Kidney (tissue), 14 donors: ENCODE data around the gene ZNF710. TPM values are rescaled to one million over a fixed set of nuclear protein-coding genes. Genes with fewer than 3 reads are reported as not detected.

Experiments
- DNase-seq, 5 donors: peaks; one replicate each; pipeline ENCODE4 v3.0.0-alpha.2; 2013 to 2020
- FAIRE-seq: peaks from 2 replicates; lab custom pipeline; 2012; peaks lifted over from hg19 to GRCh38; lab: Jason Lieb, UNC
- H3K27ac ChIP-seq, 2 donors: one replicate each; pipeline ENCODE4 v1.7.0; 2013; ENCODE audit warnings: low read depth in 2 of 2, low read length in 2 of 2, inconsistent platforms in 1 of 2
- H3K27me3 ChIP-seq: one replicate; pipeline ENCODE4 v1.7.1; 2013; ENCODE audit warnings: low read length, inconsistent platforms; ENCODE audit not compliant: control insufficient read depth, insufficient read depth
- H3K36me3 ChIP-seq, 3 donors: one replicate each; pipeline versions ENCODE4 v1.7.0 to v1.7.1; 2013; ENCODE audit warnings: low read length in 3 of 3, control low read depth in 1 of 3, inconsistent platforms in 1 of 3; ENCODE audit not compliant: insufficient read depth in 3 of 3, control insufficient read depth in 2 of 3
- H3K4me1 ChIP-seq, 3 donors: one replicate each; pipeline versions ENCODE4 v1.7.0 to v1.7.1; 2013; ENCODE audit warnings: low read length in 3 of 3, inconsistent platforms in 1 of 3, low read depth in 1 of 3; ENCODE audit not compliant: control insufficient read depth in 2 of 3, insufficient read depth in 2 of 3
- H3K4me3 ChIP-seq, 3 donors: one replicate each; pipeline versions ENCODE4 v1.7.0 to v1.8.1; 2013; ENCODE audit warnings: low read length in 3 of 3, control low read depth in 1 of 3, inconsistent platforms in 1 of 3
- H3K9ac ChIP-seq, 3 donors: one replicate each; pipeline versions ENCODE4 v1.7.0 to v1.7.1; 2013; ENCODE audit warnings: low read length in 3 of 3, control low read depth in 1 of 3, inconsistent platforms in 1 of 3
- H3K9me3 ChIP-seq, 3 donors: one replicate each; pipeline versions ENCODE4 v1.7.0 to v1.7.1; 2013; ENCODE audit warnings: low read length in 3 of 3, control low read depth in 1 of 3, inconsistent platforms in 1 of 3; ENCODE audit not compliant: control insufficient read depth in 2 of 3, insufficient read depth in 1 of 3
- intact Hi-C: fragments of 100-400 bp; cut with DNase I; formaldehyde crosslinking; loops from one replicate; pipeline ENCODE4 v1.11.1; 2022
- polyA plus RNA-seq: library from polyadenylated mRNA; stranded (reverse); fragments of 350-450 nt; fragmentation: Illumina TruSeq; extraction: RNeasy Lipid Tissue Mini Kit (QIAGEN cat#74804); gene quantifications from one replicate; pipeline ENCODE4 v1.2.3, GENCODE V29; 2014; ENCODE audit warnings: low read depth, low replicate concordance; ENCODE audit not compliant: insufficient read depth
- total RNA-seq: library from RNA; stranded (reverse); fragmentation: NEBNext Ultra II Directional; extraction: Animal tissue kit (Norgen Biotek cat#: 25700); gene quantifications from one replicate; pipeline ENCODE4 v1.2.1, GENCODE V29; 2021
- TF ChIP-seq, protein P1 (sequence below): IDR thresholded peaks from 3 replicates; pipeline ENCODE4 v1.5.1; 2012; ENCODE audit warnings: mild to moderate bottlenecking, moderate library complexity, borderline replicate concordance; ENCODE audit not compliant: insufficient read depth; ENCODE audit errors: extremely low read depth
- donor health status: control.
- donor health status: control.
- donor health status: control.
- donor health status: control.
- donor health status: control.
- donor health status: DM: yes; HTN: yes; CAD: no.
- donor health status: Normal renal cell carcinoma (clear cell type).

ZNF710 gene
- total and polyA plus RNA-seq, 2 donors from 2014 or later: 11.0 to 17.0 TPM

DNA sequence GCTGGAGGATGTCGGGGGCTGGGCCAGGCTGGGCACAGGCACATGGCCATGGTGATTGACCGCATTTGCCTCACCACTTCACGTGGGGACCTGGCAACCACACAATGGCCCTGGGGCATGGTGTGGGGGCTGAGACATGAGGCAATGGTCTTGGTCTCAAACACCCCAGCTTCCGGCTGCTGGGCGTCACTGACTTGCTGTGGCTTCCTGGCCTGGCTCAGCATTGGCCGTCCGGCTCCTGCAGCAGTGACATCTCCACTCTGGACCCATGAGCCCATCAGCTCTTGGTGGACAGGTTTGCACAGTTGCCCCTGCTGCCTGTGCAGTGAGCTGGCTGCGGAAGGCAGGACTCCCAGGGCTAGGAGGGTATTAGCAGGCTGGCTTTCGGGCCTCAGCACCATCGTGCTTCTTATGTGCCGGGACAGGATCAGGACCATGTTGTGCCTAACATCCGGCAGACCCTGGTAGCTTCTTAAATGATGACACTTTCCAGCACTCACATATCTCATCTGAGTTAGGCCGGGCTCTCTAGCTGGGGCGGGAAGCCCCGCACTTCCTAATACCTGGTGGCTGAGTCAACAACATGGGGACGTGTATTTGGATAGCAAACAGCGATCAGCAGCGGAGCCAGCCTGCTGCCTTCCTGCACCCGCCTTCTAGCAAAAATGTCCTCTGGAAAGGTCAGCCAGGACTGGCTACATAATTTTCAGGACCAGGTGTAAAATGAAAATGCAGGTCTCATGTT lies 34.1 kb downstream of the ZNF710 start:
- TF ChIP-seq, protein P1, sequence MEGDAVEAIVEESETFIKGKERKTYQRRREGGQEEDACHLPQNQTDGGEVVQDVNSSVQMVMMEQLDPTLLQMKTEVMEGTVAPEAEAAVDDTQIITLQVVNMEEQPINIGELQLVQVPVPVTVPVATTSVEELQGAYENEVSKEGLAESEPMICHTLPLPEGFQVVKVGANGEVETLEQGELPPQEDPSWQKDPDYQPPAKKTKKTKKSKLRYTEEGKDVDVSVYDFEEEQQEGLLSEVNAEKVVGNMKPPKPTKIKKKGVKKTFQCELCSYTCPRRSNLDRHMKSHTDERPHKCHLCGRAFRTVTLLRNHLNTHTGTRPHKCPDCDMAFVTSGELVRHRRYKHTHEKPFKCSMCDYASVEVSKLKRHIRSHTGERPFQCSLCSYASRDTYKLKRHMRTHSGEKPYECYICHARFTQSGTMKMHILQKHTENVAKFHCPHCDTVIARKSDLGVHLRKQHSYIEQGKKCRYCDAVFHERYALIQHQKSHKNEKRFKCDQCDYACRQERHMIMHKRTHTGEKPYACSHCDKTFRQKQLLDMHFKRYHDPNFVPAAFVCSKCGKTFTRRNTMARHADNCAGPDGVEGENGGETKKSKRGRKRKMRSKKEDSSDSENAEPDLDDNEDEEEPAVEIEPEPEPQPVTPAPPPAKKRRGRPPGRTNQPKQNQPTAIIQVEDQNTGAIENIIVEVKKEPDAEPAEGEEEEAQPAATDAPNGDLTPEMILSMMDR: no peak
- Histone ChIP-seq H3K27ac (peak overlapping the region; percentile 29 to 71), H3K9ac (peak overlapping the region in 1 of 3 donors; percentile 34), H3K27me3 (no peaks in the 10 kb centered on the region), H3K4me1 (peaks cover 0 to 39% (median 22%) of the 10 kb centered on the region in 3 donors), H3K36me3 (no peaks in the 10 kb centered on the region), H3K9me3 (no peaks in the 10 kb centered on the region), H3K4me3 (no peak overlapping the region)
- DNase-seq (peak in 2 of 5 donors; percentile 54 to 86), FAIRE-seq (no peak)
- intact Hi-C loops: no loop called here

DNA sequence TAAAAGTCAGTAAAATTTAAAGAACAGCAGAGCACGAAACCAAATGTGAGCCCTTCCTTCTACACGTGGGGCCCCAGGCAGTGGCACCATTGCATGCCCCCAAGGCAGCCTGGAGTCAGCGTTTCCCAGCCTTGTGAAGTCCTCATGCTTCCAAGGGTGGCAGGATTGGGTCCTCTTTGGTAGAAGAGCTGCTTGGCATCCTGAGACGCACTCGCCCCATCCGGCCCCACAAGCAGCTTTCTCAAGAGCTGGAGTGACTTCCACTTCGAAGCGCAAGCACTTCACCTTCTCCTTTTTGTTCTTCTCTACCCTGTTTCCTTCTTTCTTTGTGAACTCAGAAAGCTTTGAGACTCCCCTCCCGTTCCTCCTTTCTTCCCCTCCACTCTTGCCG lies 34.7 kb downstream of the ZNF710 start:
- DNase-seq: peak in 1 of 5 donors; percentile 33

DNA sequence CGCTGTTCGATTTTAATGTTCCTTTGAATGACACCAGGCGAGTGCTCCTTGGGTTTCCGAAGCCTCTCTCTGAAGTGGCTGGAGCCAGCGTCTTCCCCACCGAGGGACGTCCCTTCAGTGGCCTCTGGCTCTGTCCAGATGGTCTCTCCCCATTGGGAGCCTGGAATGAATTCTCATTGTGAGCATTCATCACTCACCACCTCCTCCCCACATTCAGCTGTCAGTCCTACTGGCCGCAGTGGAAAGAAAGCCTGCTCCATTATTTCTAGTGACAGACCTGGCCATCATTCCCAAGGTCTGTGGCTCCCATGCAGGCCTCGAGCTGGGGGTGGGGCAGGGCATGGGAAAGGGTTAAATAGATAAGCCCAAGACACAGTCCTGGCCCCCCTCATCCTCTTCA lies 35.2 kb downstream of the ZNF710 start:
- H3K4me3 ChIP-seq: no peak overlapping the region
- intact Hi-C loops: no loop called here
- no peak overlapping the region for H3K9ac ChIP-seq
- TF ChIP-seq, protein P1: no peak
- peak overlapping the region in 1 of 2 donors; percentile 19 for H3K27ac ChIP-seq
- no peaks in the 10 kb centered on the region for H3K27me3 ChIP-seq
- peaks cover 0 to 40% (median 18%) of the 10 kb centered on the region in 3 donors for H3K4me1 ChIP-seq
- FAIRE-seq (no peak), DNase-seq (peak in 3 of 5 donors; percentile 38 to 68 (median 50))
- H3K9me3 ChIP-seq: no peaks in the 10 kb centered on the region
- no peaks in the 10 kb centered on the region for H3K36me3 ChIP-seq

More for the DNA sequence above, 34.7 kb downstream of the ZNF710 start:
- peak overlapping the region; percentile 28 to 71 for H3K27ac ChIP-seq
- H3K9me3 ChIP-seq: no peaks in the 10 kb centered on the region
- TF ChIP-seq, protein P1: no peak
- H3K36me3 ChIP-seq: no peaks in the 10 kb centered on the region
- no peak overlapping the region for H3K4me3 ChIP-seq
- FAIRE-seq: no peak
- H3K9ac ChIP-seq: no peak overlapping the region
- no peaks in the 10 kb centered on the region for H3K27me3 ChIP-seq
- peaks cover 0 to 40% (median 22%) of the 10 kb centered on the region in 3 donors for H3K4me1 ChIP-seq
- intact Hi-C loops: no loop called here
